GM10266 (cell line): ENCODE measurements around the gene QRICH2.
"Not testable (repeated sequence)": the region's sequence is repeated elsewhere in the genome, so short reads cannot be mapped to it uniquely, and the experiment has no call there.

ENCODE experiments used
- DNase-seq: peaks from one replicate; pipeline ENCODE4 v3.0.0; 2012; ENCODE audit errors: extremely low spot score
- CTCF ChIP-seq: IDR thresholded peaks from 2 replicates; pipeline ENCODE4 v1.5.1; 2012; ENCODE audit warnings: mild to moderate bottlenecking, low read depth; ENCODE audit not compliant: control insufficient read depth, insufficient read depth; ENCODE audit errors: missing control alignments

Gene QRICH2

GRCh38 chr17:76353599-76354316, 45.7 kb upstream of the QRICH2 start, which contains the start of gene PRPSAP1:
Gene PRPSAP1, minus strand, starts transcription at chr17:76353916. Its CDS starts 213 bp downstream, at chr17:76353703.
- TF ChIP-seq CTCF, result no peak
- peak; percentile 91 for DNase-seq

GRCh38 chr17:76353004-76353598, 45.0 kb upstream of the QRICH2 start:
- peak; percentile 66 for DNase-seq
- no peak for TF ChIP-seq CTCF

- no peak for TF ChIP-seq CTCF
- no peak for DNase-seq
Measured at GRCh38 chr17:76351526-76352071, 43.5 kb upstream of the QRICH2 start.

- TF ChIP-seq CTCF, result no peak
- DNase-seq, result no peak
Measured at GRCh38 chr17:76350463-76350862, 42.4 kb upstream of the QRICH2 start.

- not testable (repeated sequence) for DNase-seq
Measured at GRCh38 chr17:76346936-76347335, 38.9 kb upstream of the QRICH2 start.

GRCh38 chr17:76345377-76345974, 37.4 kb upstream of the QRICH2 start:
- no peak for DNase-seq
- no peak for TF ChIP-seq CTCF

- no peak for TF ChIP-seq CTCF
- no peak for DNase-seq
Measured at GRCh38 chr17:76343106-76343505, 35.0 kb upstream of the QRICH2 start.
